Stomach (tissue), 4 donors: ENCODE data around the gene KIF5B.

Source experiments
- CTCF ChIP-seq, 7 experiments: fragments of 450-650 bp in 4 of 7; fragments of 200-600 bp in 3 of 7; sonication (generic) in 3 of 7; IDR thresholded peaks; one replicate each; pipeline ENCODE4 v1.5.1; 2016 to 2019; ENCODE audit warnings: antibody characterized with exemption in 7 of 7, control low read depth in 2 of 7, mild to moderate bottlenecking in 1 of 7
- POLR2A ChIP-seq, 4 donors: fragments of 450-650 bp; IDR thresholded peaks; one replicate each; pipeline ENCODE4 v1.6.1; 2016; ENCODE audit warnings: antibody characterized with exemption in 4 of 4, control low read depth in 2 of 4, mild to moderate bottlenecking in 1 of 4, moderate library complexity in 1 of 4

DNA sequence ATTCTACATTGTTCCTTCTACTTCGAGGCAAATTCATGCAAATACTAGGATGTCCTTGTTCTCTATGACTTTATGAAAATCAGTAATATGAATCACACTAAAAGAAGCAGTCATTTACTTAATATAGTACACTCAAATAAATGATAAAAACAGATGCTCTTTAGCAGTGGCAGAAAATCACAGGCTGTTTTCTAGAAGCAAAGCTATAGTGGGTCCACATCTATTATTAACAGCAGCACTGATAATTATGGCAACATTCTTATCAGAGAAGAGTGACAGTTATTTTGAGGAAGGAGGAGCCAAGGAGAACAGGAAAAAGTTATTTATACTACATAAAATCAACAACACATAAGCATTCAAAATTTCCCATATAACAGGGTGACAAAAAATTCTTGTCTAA is 16.5 kb downstream of the KIF5B start:
- TF ChIP-seq CTCF (IDR thresholded peaks at IDR 0.05), result no peak
- no peak for TF ChIP-seq POLR2A (IDR thresholded peaks at IDR 0.05)
